NB4 (cell line): Measurements from ENCODE around the gene DNAAF5.

Source experiments
- DNase-seq: peaks from one replicate; pipeline ENCODE4 v3.0.0; 2010; ENCODE audit warnings: low read depth
- H3K4me3 ChIP-seq: one replicate; pipeline ENCODE4 v1.5.1; 2011; ENCODE audit warnings: mild to moderate bottlenecking, low read depth, low read length, moderate library complexity
- CTCF ChIP-seq: IDR thresholded peaks from one replicate; pipeline ENCODE4 v1.5.1; 2012; ENCODE audit warnings: low read depth, low read length
- MAX ChIP-seq: IDR thresholded peaks from 2 replicates; pipeline ENCODE4 v1.6.1; 2011; ENCODE audit warnings: low read depth, low read length
- MYC ChIP-seq: IDR thresholded peaks from 2 replicates; pipeline ENCODE4 v1.6.1; 2011; ENCODE audit warnings: low read depth, low read length
- POLR2A ChIP-seq: IDR thresholded peaks from 2 replicates; pipeline ENCODE4 v1.6.1; 2011; ENCODE audit warnings: mild to moderate bottlenecking; ENCODE audit not compliant: insufficient read length; ENCODE audit errors: extremely low read depth

The DNAAF5 gene

GRCh38 chr7:761101-761500, 34.6 kb downstream of the DNAAF5 start:
- H3K4me3 ChIP-seq, result no peak overlapping the region
- DNase-seq, result no peak
- TF ChIP-seq CTCF, result no peak
- TF ChIP-seq MAX, result no peak
- no peak for TF ChIP-seq POLR2A
- no peak for TF ChIP-seq MYC

- DNase-seq, result no peak
- TF ChIP-seq POLR2A, result no peak
- TF ChIP-seq CTCF, result no peak
- no peak for TF ChIP-seq MYC
- TF ChIP-seq MAX, result no peak
- H3K4me3 ChIP-seq, result no peak overlapping the region
These were observed 35.1 kb downstream of the DNAAF5 start for GRCh38 chr7:761631-762030.

GRCh38 chr7:762885-763284, 36.4 kb downstream of the DNAAF5 start:
- TF ChIP-seq POLR2A (no peak), MAX (no peak), CTCF (no peak), MYC (no peak)
- no peak overlapping the region for H3K4me3 ChIP-seq
- no peak for DNase-seq

- DNase-seq, result no peak
- no peak overlapping the region for H3K4me3 ChIP-seq
- TF ChIP-seq POLR2A (no peak), MAX (no peak), CTCF (no peak), MYC (no peak)
These were observed 37.3 kb downstream of the DNAAF5 start for GRCh38 chr7:763762-764161.

GRCh38 chr7:765383-765782, 38.9 kb downstream of the DNAAF5 start:
- TF ChIP-seq MYC (no peak), MAX (no peak), POLR2A (no peak), CTCF (no peak)
- no peak overlapping the region for H3K4me3 ChIP-seq
- DNase-seq, result no peak

GRCh38 chr7:767580-767940, 41.1 kb downstream of the DNAAF5 start:
- TF ChIP-seq MYC (no peak), POLR2A (no peak), MAX (no peak), CTCF (no peak)
- DNase-seq, result no peak
- no peak overlapping the region for H3K4me3 ChIP-seq
